PC-3 (cell line): ENCODE results near the gene SLFNL1. TPM values are rescaled to one million over a fixed set of nuclear protein-coding genes. Genes with fewer than 3 reads are reported as not detected.

Experiments
- ATAC-seq: fragments of 200-7000 bp; cut with Tn5 transposase; 2 replicates; pipeline ENCODE4 v1.9.1; 2020; ENCODE audit warnings: mild to moderate bottlenecking, moderate library complexity
- BruUV-seq: library from RNA; stranded (reverse); fragments of 400-500 nt; replicated peaks from 2 replicates; lab custom pipeline; 2021; lab: Mats Ljungman, UMichigan
- CTCF ChIA-PET: fragments of 300-600 bp; sonication (Branson Sonifier 250); formaldehyde crosslinking; loops from one replicate; lab custom pipeline; 2022; ENCODE audit warnings: antibody characterized with exemption; lab: Charles Lee
- POLR2A ChIA-PET: fragments of 300-600 bp; sonication (Branson Sonifier 250); formaldehyde crosslinking; loops from one replicate; lab custom pipeline; 2022; ENCODE audit warnings: antibody characterized with exemption; ENCODE audit not compliant: unreplicated experiment; lab: Charles Lee
- DNase-seq: peaks from one replicate; pipeline ENCODE4 v3.0.0-alpha.2; 2015
- H2AFZ ChIP-seq: fragments of 300-600 bp; sonication (generic); 2 replicates; pipeline ENCODE4 v1.6.0; 2016; ENCODE audit warnings: antibody characterized with exemption, low read length
- H3F3A ChIP-seq: fragments of 300-600 bp; sonication (generic); one replicate; pipeline ENCODE4 v1.6.0; 2017; ENCODE audit warnings: antibody characterized with exemption, low read length, control low read depth, mild to moderate bottlenecking; ENCODE audit not compliant: unreplicated experiment
- H3K27ac ChIP-seq: fragments of 300-600 bp; sonication (generic); 2 replicates; pipeline ENCODE4 v1.5.1; 2016; ENCODE audit warnings: mild to moderate bottlenecking, low read length
- H3K27me3 ChIP-seq: fragments of 300-600 bp; sonication (generic); 2 replicates; pipeline ENCODE4 v1.6.1; 2016; ENCODE audit warnings: low read length, mixed read lengths
- H3K36me3 ChIP-seq: fragments of 300-600 bp; sonication (generic); 2 replicates; pipeline ENCODE4 v1.6.1; 2016; ENCODE audit warnings: low read depth, mixed run types, low read length, mixed read lengths
- H3K4me1 ChIP-seq: fragments of 300-600 bp; sonication (generic); 2 replicates; pipeline ENCODE4 v1.5.1; 2016; ENCODE audit warnings: low read length; ENCODE audit not compliant: insufficient read depth
- H3K4me2 ChIP-seq: fragments of 300-600 bp; sonication (generic); 2 replicates; pipeline ENCODE4 v1.6.0; 2016; ENCODE audit warnings: low read length
- H3K4me3 ChIP-seq: fragments of 300-600 bp; sonication (generic); 2 replicates; pipeline ENCODE4 v1.5.1; 2016; ENCODE audit warnings: mild to moderate bottlenecking, low read length, mixed read lengths
- H3K79me2 ChIP-seq: fragments of 300-600 bp; sonication (generic); 2 replicates; pipeline ENCODE4 v1.6.1; 2017; ENCODE audit warnings: low read length, mixed read lengths
- H3K9ac ChIP-seq: fragments of 300-600 bp; sonication (generic); 2 replicates; pipeline ENCODE4 v1.6.0; 2016; ENCODE audit warnings: mild to moderate bottlenecking, low read length
- H3K9me2 ChIP-seq: fragments of 300-600 bp; sonication (generic); replicated peaks from 2 replicates; pipeline ENCODE4 v1.6.1; 2016; ENCODE audit warnings: mixed run types, low read length, mixed read lengths
- H3K9me3 ChIP-seq: fragments of 300-600 bp; sonication (generic); 2 replicates; pipeline ENCODE4 v1.6.1; 2016; ENCODE audit warnings: low read length, mixed read lengths
- H4K20me1 ChIP-seq: fragments of 300-600 bp; sonication (generic); 2 replicates; pipeline ENCODE4 v1.6.1; 2016; ENCODE audit warnings: low read length, mixed read lengths
- EZH2 ChIP-seq: fragments of 300-600 bp; sonication (generic); IDR thresholded peaks from one replicate; pipeline ENCODE4 v1.6.1; 2017; ENCODE audit warnings: antibody characterized with exemption, mild to moderate bottlenecking, low read length; ENCODE audit not compliant: unreplicated experiment
- EZH2phosphoT487 ChIP-seq: fragments of 300-600 bp; sonication (generic); IDR thresholded peaks from 2 replicates; pipeline ENCODE4 v1.6.1; 2018; ENCODE audit warnings: mild to moderate bottlenecking, antibody characterized with exemption, low read length, borderline replicate concordance
- intact Hi-C: fragments of 100-400 bp; cut with micrococcal nuclease; formaldehyde crosslinking; loops from 2 replicates; pipeline ENCODE4 v1.9.0; 2023
- total RNA-seq: library from RNA; depleted of rRNA; stranded (reverse); fragments of >200 nt; gene quantifications from 2 replicates; pipeline ENCODE4 v1.2.3, GENCODE V29; 2014
- TF ChIP-seq, protein P1 (sequence below): fragments of 300-600 bp; sonication (generic); conservative IDR thresholded peaks from 2 replicates; pipeline ENCODE4 v1.5.1; 2017; ENCODE audit warnings: antibody characterized with exemption, low read depth, mild to moderate bottlenecking, low read length

SLFNL1 gene
- total RNA-seq, 1 experiment from 2014 or later: 0.22 TPM

DNA sequence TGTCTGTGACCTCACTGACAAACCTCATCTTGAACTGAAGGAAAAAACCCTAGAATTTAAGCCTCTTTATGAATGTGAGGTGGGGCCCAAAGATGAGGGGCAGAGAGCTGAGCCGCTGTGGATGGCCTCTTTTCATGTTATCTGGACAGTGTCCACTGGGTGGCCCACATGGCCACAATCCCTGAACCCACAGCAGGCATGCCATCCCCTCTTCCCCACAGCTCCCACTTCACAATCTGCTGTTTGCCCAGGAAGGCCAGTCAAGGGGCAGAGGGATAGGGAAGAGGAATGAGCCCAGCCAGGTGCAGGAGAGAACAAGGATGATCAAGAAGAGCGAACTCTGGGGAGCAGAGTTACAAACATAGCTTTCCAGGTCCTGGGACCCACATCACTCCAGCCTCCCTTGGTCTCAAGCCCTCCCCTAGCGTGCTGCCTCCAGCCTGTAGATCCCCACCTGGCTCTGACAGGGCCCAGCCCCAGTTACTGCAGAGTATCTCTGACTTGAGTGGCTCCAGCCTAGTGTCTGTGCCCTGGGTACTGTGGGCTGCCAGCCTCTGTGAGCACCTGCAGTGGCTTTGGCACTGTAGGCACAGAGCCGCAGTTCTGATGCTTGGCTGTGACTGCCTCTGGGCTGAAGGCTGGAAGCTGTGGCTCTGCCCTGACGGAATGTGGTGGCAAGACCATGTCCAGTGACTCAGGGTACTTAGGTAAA lies 1.9 kb upstream of the SLFNL1 start:
- H3K27ac ChIP-seq: no peak overlapping the region
- TF ChIP-seq, protein P1, sequence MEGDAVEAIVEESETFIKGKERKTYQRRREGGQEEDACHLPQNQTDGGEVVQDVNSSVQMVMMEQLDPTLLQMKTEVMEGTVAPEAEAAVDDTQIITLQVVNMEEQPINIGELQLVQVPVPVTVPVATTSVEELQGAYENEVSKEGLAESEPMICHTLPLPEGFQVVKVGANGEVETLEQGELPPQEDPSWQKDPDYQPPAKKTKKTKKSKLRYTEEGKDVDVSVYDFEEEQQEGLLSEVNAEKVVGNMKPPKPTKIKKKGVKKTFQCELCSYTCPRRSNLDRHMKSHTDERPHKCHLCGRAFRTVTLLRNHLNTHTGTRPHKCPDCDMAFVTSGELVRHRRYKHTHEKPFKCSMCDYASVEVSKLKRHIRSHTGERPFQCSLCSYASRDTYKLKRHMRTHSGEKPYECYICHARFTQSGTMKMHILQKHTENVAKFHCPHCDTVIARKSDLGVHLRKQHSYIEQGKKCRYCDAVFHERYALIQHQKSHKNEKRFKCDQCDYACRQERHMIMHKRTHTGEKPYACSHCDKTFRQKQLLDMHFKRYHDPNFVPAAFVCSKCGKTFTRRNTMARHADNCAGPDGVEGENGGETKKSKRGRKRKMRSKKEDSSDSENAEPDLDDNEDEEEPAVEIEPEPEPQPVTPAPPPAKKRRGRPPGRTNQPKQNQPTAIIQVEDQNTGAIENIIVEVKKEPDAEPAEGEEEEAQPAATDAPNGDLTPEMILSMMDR: peak; percentile 52
- no peak for TF ChIP-seq EZH2
- no peaks in the 10 kb centered on the region for H4K20me1 ChIP-seq
- no peaks in the 10 kb centered on the region for H3K4me1 ChIP-seq
- ChIA-PET POLR2A (no interaction called here), CTCF (interaction anchor here (0.5 to 0.6 kb wide), 2 partner anchors 217 to 400 kb away, joined by 3 read pairs; no protein-coding TSS in a partner anchor)
- no peaks in the 10 kb centered on the region for H3K9me2 ChIP-seq
- intact Hi-C loops: no loop called here
- no peaks in the 10 kb centered on the region for H3K27me3 ChIP-seq
- DNase-seq (peak; percentile 30), ATAC-seq (peak; percentile 49)
- H2AFZ ChIP-seq: no peak overlapping the region
- H3K79me2 ChIP-seq: no peaks in the 10 kb centered on the region
- H3K36me3 ChIP-seq: peaks cover 4% of the 10 kb centered on the region
- H3K4me3 ChIP-seq: no peak overlapping the region
- no TSS peak for BruUV-seq
- H3K9ac ChIP-seq: no peak overlapping the region
- H3F3A ChIP-seq: peaks cover 4% of the 10 kb centered on the region
- no peak overlapping the region for H3K4me2 ChIP-seq
- H3K9me3 ChIP-seq: no peaks in the 10 kb centered on the region

DNA sequence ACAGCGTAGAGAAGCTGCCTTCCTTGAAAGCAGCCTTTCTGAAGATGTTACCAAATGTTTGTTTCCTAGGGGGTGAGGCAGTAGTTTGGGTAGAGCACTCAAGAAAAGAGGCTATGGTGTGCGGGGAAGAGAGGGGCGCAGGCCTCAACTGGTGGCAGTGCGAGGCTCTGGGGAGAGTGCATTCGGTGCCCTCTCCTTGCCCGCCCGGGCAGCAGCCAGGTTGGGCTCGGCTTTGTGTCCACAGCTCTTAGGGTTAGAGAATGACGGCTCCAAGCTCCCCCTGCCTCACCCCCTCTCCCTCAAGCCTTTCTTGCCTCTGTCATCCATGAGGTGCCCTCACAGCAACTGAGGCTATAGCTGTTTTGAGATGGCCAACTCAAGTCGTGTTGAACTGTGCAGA lies 899 bp upstream of the SLFNL1 start:
- Histone ChIP-seq H3K4me2 (no peak overlapping the region), H3K27ac (no peak overlapping the region), H2AFZ (no peak overlapping the region), H3K9ac (no peak overlapping the region), H3F3A (peaks cover 4% of the 10 kb centered on the region), H3K36me3 (no peaks in the 10 kb centered on the region; the same call in 1 of the 2 replicates), H3K9me3 (no peaks in the 10 kb centered on the region), H4K20me1 (no peaks in the 10 kb centered on the region), H3K4me3 (no peak overlapping the region), H3K79me2 (no peaks in the 10 kb centered on the region), H3K9me2 (no peaks in the 10 kb centered on the region), H3K27me3 (no peaks in the 10 kb centered on the region), H3K4me1 (no peaks in the 10 kb centered on the region)
- intact Hi-C loops: no loop called here
- no peak for TF ChIP-seq EZH2
- TF ChIP-seq, protein P1: no peak
- no peak for TF ChIP-seq EZH2phosphoT487
- POLR2A ChIA-PET: no interaction called here
- CTCF ChIA-PET: interaction anchor here (0.6 kb wide), 1 partner anchor 218 kb away, joined by 3 read pairs; no protein-coding TSS in a partner anchor
- ATAC-seq: no peak
- no peak for DNase-seq
- BruUV-seq: no TSS peak

DNA sequence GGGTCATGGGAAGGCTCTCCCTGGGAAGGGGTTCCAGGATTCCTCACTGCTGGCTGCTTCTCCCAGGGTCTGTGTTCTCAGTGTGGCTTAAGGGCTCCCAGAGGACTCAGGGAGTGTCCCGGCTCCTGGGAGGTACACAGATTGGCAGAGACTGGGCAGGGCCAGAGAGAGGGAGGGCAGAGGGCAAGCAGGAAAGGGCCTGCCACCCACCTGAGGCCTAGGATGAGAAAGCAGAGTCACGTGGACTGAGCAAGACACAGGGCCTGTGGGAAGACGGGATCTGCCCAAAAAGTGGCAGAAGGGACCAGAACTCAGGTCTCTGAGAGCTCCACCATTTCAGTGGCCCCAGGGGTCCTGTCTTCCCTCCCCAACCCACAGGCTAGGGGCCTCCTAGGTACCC lies 871 bp downstream of the SLFNL1 start:
- H3K79me2 ChIP-seq: no peaks in the 10 kb centered on the region
- ATAC-seq (peak; percentile 8), DNase-seq (no peak)
- H3K9me2 ChIP-seq: no peaks in the 10 kb centered on the region
- TF ChIP-seq, protein P1: no peak
- TF ChIP-seq EZH2phosphoT487: no peak
- TF ChIP-seq EZH2: no peak
- H4K20me1 ChIP-seq: no peaks in the 10 kb centered on the region
- H3F3A ChIP-seq: peaks cover 4% of the 10 kb centered on the region
- H3K9ac ChIP-seq: no peak overlapping the region
- ChIA-PET CTCF (no interaction called here), POLR2A (no interaction called here)
- no peak overlapping the region for H3K4me3 ChIP-seq
- no peak overlapping the region for H3K27ac ChIP-seq
- intact Hi-C loops: no loop called here
- no peaks in the 10 kb centered on the region for H3K27me3 ChIP-seq
- H2AFZ ChIP-seq: no peak overlapping the region
- no peaks in the 10 kb centered on the region for H3K9me3 ChIP-seq
- no peaks in the 10 kb centered on the region; the same call in 1 of the 2 replicates for H3K36me3 ChIP-seq
- no TSS peak for BruUV-seq
- H3K4me2 ChIP-seq: no peak overlapping the region
- no peaks in the 10 kb centered on the region for H3K4me1 ChIP-seq
